NB4 (cell line): ENCODE results near the gene ALX4.

Experiments used
- MAX ChIP-seq: IDR thresholded peaks from 2 replicates; pipeline ENCODE4 v1.6.1; 2011; ENCODE audit warnings: low read depth, low read length
- MYC ChIP-seq: IDR thresholded peaks from 2 replicates; pipeline ENCODE4 v1.6.1; 2011; ENCODE audit warnings: low read depth, low read length
- POLR2A ChIP-seq: IDR thresholded peaks from 2 replicates; pipeline ENCODE4 v1.6.1; 2011; ENCODE audit warnings: mild to moderate bottlenecking; ENCODE audit not compliant: insufficient read length; ENCODE audit errors: extremely low read depth
- TF ChIP-seq, protein P1 (sequence below): IDR thresholded peaks from one replicate; pipeline ENCODE4 v1.5.1; 2012; ENCODE audit warnings: low read depth, low read length

- TF ChIP-seq, protein P1, sequence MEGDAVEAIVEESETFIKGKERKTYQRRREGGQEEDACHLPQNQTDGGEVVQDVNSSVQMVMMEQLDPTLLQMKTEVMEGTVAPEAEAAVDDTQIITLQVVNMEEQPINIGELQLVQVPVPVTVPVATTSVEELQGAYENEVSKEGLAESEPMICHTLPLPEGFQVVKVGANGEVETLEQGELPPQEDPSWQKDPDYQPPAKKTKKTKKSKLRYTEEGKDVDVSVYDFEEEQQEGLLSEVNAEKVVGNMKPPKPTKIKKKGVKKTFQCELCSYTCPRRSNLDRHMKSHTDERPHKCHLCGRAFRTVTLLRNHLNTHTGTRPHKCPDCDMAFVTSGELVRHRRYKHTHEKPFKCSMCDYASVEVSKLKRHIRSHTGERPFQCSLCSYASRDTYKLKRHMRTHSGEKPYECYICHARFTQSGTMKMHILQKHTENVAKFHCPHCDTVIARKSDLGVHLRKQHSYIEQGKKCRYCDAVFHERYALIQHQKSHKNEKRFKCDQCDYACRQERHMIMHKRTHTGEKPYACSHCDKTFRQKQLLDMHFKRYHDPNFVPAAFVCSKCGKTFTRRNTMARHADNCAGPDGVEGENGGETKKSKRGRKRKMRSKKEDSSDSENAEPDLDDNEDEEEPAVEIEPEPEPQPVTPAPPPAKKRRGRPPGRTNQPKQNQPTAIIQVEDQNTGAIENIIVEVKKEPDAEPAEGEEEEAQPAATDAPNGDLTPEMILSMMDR = no peak
- TF ChIP-seq MYC (no peak), POLR2A (no peak), MAX (no peak)
Observed at GRCh38 chr11:44325698-44326097, 15.8 kb upstream of the ALX4 start.
